K562 (cell line): Measurements from ENCODE around the gene NRXN3. TPM values are rescaled to one million over a fixed set of nuclear protein-coding genes. Genes with fewer than 3 reads are reported as not detected.

Experiments used
- ATAC-seq: fragments of 200-7000 bp; cut with Tn5 transposase; 3 replicates; pipeline ENCODE4 v1.9.1; 2020; ENCODE audit warnings: moderate library complexity
- BruUV-seq: library from RNA; stranded (reverse); fragments of 400-500 nt; replicated peaks from 2 replicates; lab custom pipeline; 2021; lab: Mats Ljungman, UMichigan
- CTCF ChIA-PET: fragments of 300-600 bp; formaldehyde crosslinking; extraction: SDS; loops from one replicate; lab custom pipeline; 2021; ENCODE audit warnings: low intra/inter-chr PET ratio; lab: Yijun Ruan, JAX
- POLR2A ChIA-PET: fragments of 300-600, 350-650 bp; sonication (Branson Sonifier 250); formaldehyde crosslinking; extraction: SDS; loops from one replicate; lab custom pipeline; 2021; ENCODE audit warnings: antibody characterized with exemption, inconsistent platforms; lab: Yijun Ruan, JAX
- DNase-seq, 4 experiments: peaks; one replicate each; pipeline versions ENCODE4 v3.0.0 to v3.0.0-alpha.2; 2011 to 2018; ENCODE audit warnings: low spot score in 3 of 4, mixed read lengths in 3 of 4; ENCODE audit errors: extremely low read depth in 1 of 4
- FAIRE-seq: peaks from 2 replicates; lab custom pipeline; 2011; peaks lifted over from hg19 to GRCh38; lab: Jason Lieb, UNC
- H2AFZ ChIP-seq: 2 replicates; pipeline ENCODE4 v1.6.0; 2011; ENCODE audit warnings: low read depth, low read length, control low read depth, inconsistent platforms
- H3K27ac ChIP-seq: fragments of 200-600 bp; 3 replicates; pipeline ENCODE4 v1.8.0; 2011; ENCODE audit warnings: low read depth, mild to moderate bottlenecking, control low read depth, inconsistent platforms, low read length, moderate library complexity, mixed read lengths; ENCODE audit errors: extremely low read depth
- H3K27me3 ChIP-seq, 2 experiments: fragments of 300-600 bp in 1 of 2; 2 replicates in 1 of 2; 3 replicates in 1 of 2; pipeline versions ENCODE4 v1.6.0 to v1.8.0; 2011; ENCODE audit warnings: inconsistent platforms in 2 of 2, low read length in 2 of 2, mild to moderate bottlenecking in 1 of 2, mixed read lengths in 1 of 2, moderate library complexity in 1 of 2; ENCODE audit not compliant: control insufficient read depth in 2 of 2, insufficient read depth in 2 of 2
- H3K36me3 ChIP-seq: fragments of 300-600 bp; 3 replicates; pipeline ENCODE4 v1.8.0; 2011; ENCODE audit warnings: mild to moderate bottlenecking, low read length, inconsistent platforms; ENCODE audit not compliant: control insufficient read depth, insufficient read depth
- H3K4me1 ChIP-seq, 2 experiments: fragments of 200-600 bp in 1 of 2; replicated peaks in 1 of 2; 2 replicates in 1 of 2; 3 replicates in 1 of 2; pipeline versions ENCODE4 v1.5.1 to v1.8.0; 2011; ENCODE audit warnings: inconsistent platforms in 2 of 2, low read length in 2 of 2, mild to moderate bottlenecking in 1 of 2, mixed read lengths in 1 of 2, moderate library complexity in 1 of 2; ENCODE audit not compliant: control insufficient read depth in 2 of 2, insufficient read depth in 2 of 2
- H3K4me2 ChIP-seq: 2 replicates; pipeline ENCODE4 v1.6.1; 2011; ENCODE audit warnings: low read length, control low read depth, inconsistent platforms, mixed read lengths; ENCODE audit not compliant: insufficient read depth
- H3K4me3 ChIP-seq: fragments of 200-600 bp; sonication (generic), shearing (Covaris generic); 2 replicates; pipeline ENCODE4 v1.5.1; 2016; ENCODE audit warnings: control low read depth, inconsistent platforms
- H3K79me2 ChIP-seq: fragments of 200-600 bp; 3 replicates; pipeline ENCODE4 v1.8.0; 2011; ENCODE audit warnings: low read length, inconsistent platforms; ENCODE audit not compliant: control insufficient read depth, insufficient read depth
- H3K9ac ChIP-seq, 2 experiments: 2 replicates each; pipeline versions ENCODE4 v1.6.0 to v1.6.1; 2011; ENCODE audit warnings: low read depth in 2 of 2, low read length in 2 of 2, control low read depth in 1 of 2, inconsistent platforms in 1 of 2, mild to moderate bottlenecking in 1 of 2, mixed read lengths in 1 of 2; ENCODE audit not compliant: insufficient read depth in 1 of 2
- H3K9me1 ChIP-seq: one replicate; pipeline ENCODE4 v1.6.0; 2011; ENCODE audit warnings: inconsistent platforms, mild to moderate bottlenecking, low read length, moderate library complexity; ENCODE audit not compliant: control insufficient read depth, insufficient read depth
- H3K9me3 ChIP-seq: replicated peaks from 2 replicates; pipeline ENCODE4 v1.5.1; 2011; ENCODE audit warnings: low read depth, low read length, inconsistent platforms; ENCODE audit not compliant: control insufficient read depth, insufficient read depth
- H4K20me1 ChIP-seq: replicated peaks from 2 replicates; pipeline ENCODE4 v1.6.1; 2011; ENCODE audit warnings: low read length, inconsistent platforms, mixed read lengths; ENCODE audit not compliant: control insufficient read depth, insufficient read depth
- CHD1 ChIP-seq: fragments of 200-600 bp; sonication (generic); IDR thresholded peaks from one replicate; pipeline ENCODE4 v1.6.1; 2012; ENCODE audit warnings: mild to moderate bottlenecking, moderate library complexity, low read length, inconsistent platforms
- CREBBP ChIP-seq: IDR thresholded peaks from one replicate; pipeline ENCODE4 v1.6.1; 2012; ENCODE audit warnings: low read depth, mild to moderate bottlenecking, control low read depth, inconsistent platforms, low read length
- DPF2 ChIP-seq: fragments of 450-650 bp; IDR thresholded peaks from 2 replicates; pipeline ENCODE4 v1.6.1; 2016
- HDAC1 ChIP-seq, 2 experiments: fragments of 450-650 bp; IDR thresholded peaks; 2 replicates each; pipeline ENCODE4 v1.6.1; 2016 to 2017; ENCODE audit warnings: inconsistent platforms in 1 of 2, mild to moderate bottlenecking in 1 of 2, moderate library complexity in 1 of 2
- KHSRP ChIP-seq: fragments of 450-650 bp; IDR thresholded peaks from 2 replicates; pipeline ENCODE4 v1.6.1; 2017
- MAFG ChIP-seq: fragments of 450-650 bp; conservative IDR thresholded peaks from 2 replicates; pipeline ENCODE4 v1.6.1; 2016; ENCODE audit warnings: missing genetic modification characterization, missing compliant biosample characterization
- NCOA4 ChIP-seq: fragments of 450-650 bp; IDR thresholded peaks from 2 replicates; pipeline ENCODE4 v1.6.1; 2018; ENCODE audit warnings: mild to moderate bottlenecking; ENCODE audit not compliant: partially characterized antibody
- NFE2 ChIP-seq: IDR thresholded peaks from 2 replicates; pipeline ENCODE4 v1.6.1; 2014; ENCODE audit warnings: antibody characterized with exemption, low read depth
- NFXL1 ChIP-seq: fragments of 450-650 bp; formaldehyde crosslinking; IDR thresholded peaks from 2 replicates; pipeline ENCODE4 v1.4.0; 2021; ENCODE audit warnings: mild to moderate bottlenecking
- RB1 ChIP-seq: fragments of 450-650 bp; IDR thresholded peaks from 2 replicates; pipeline ENCODE4 v1.6.1; 2017; ENCODE audit warnings: low read depth, mild to moderate bottlenecking
- SMARCA4 ChIP-seq: fragments of 450-650 bp; IDR thresholded peaks from 2 replicates; pipeline ENCODE4 v1.6.1; 2016
- SMARCC2 ChIP-seq: fragments of 450-650 bp; IDR thresholded peaks from 2 replicates; pipeline ENCODE4 v1.6.1; 2017; ENCODE audit warnings: antibody characterized with exemption, moderate library complexity, mild to moderate bottlenecking, low read depth
- TAF7 ChIP-seq: fragments of 450-650 bp; IDR thresholded peaks from 2 replicates; pipeline ENCODE4 v1.6.1; 2016; ENCODE audit warnings: missing genetic modification characterization, missing compliant biosample characterization
- ZC3H11A ChIP-seq: IDR thresholded peaks from 2 replicates; pipeline ENCODE4 v1.6.1; 2012; ENCODE audit warnings: low read depth, low read length, improper control_type of control experiment
- ZC3H4 ChIP-seq: sonication (generic); formaldehyde crosslinking; IDR thresholded peaks from 2 replicates; pipeline ENCODE4 v1.9.0; 2021; ENCODE audit warnings: missing genetic modification reagents, borderline replicate concordance
- ZNF274 ChIP-seq: IDR thresholded peaks from 2 replicates; pipeline ENCODE4 v1.6.1; 2011; ENCODE audit warnings: low read depth, mild to moderate bottlenecking, low read length, moderate library complexity, borderline replicate concordance
- WGBS: fragments of 100-300 bp; shearing (Covaris generic); methylation state at CpG from one replicate; pipeline ENCODE4 v1.1.6; 2016; ENCODE audit warnings: low coverage, mixed read lengths; ENCODE audit not compliant: insufficient coverage; ENCODE audit errors: missing lambda C conversion rate; 5-methylcytosine and 5-hydroxymethylcytosine counted together
- in situ Hi-C: fragments of 300-500 bp; cut with MboI; formaldehyde crosslinking; loops from 4 replicates; pipeline ENCODE4 v1.15.0; 2018; ENCODE audit warnings: inconsistent platforms, mixed read lengths
- intact Hi-C: fragments of 100-400 bp; cut with micrococcal nuclease; formaldehyde crosslinking; loops from 2 replicates; pipeline ENCODE4 v1.14.2; 2022
- polyA plus RNA-seq, 8 experiments: library from polyadenylated mRNA; depleted of rRNA in 4 of 8; stranded (reverse) in 5 of 8; unstranded in 3 of 8; fragments of >200 nt; fragmentation: Nextera tagmentation in 2 of 8; fragmentation: Illumina TruSeq in 1 of 8; extraction: Ambion mirVana in 2 of 8; extraction: Trizol in 1 of 8; gene quantifications; 2 replicates each; pipeline versions ENCODE4 v1.2.1 to v1.2.3, GENCODE V29; 2011 to 2014; ENCODE audit warnings: inconsistent platforms in 1 of 8, missing spikeins in 1 of 8
- total RNA-seq, 7 experiments: library from RNA; depleted of rRNA in 6 of 7; stranded (reverse); fragments of >200 nt in 6 of 7; fragmentation: Illumina TruSeq in 2 of 7; extraction: Trizol in 2 of 7; gene quantifications; 2 replicates each; pipeline versions ENCODE4 v1.2.1 to v1.2.3, GENCODE V29; 2011 to 2021; ENCODE audit warnings: low replicate concordance in 1 of 7
- TF ChIP-seq, protein P1 (sequence below), 3 experiments: IDR thresholded peaks in 2 of 3; conservative IDR thresholded peaks in 1 of 3; 2 replicates each; pipeline ENCODE4 v1.5.1; 2011 to 2012; ENCODE audit warnings: low read length in 3 of 3, mild to moderate bottlenecking in 3 of 3, control low read depth in 2 of 3, improper control_type of control experiment in 1 of 3, inconsistent platforms in 1 of 3, low read depth in 1 of 3, mixed read lengths in 1 of 3, moderate library complexity in 1 of 3; ENCODE audit not compliant: insufficient read depth in 2 of 3
- TF ChIP-seq, protein P2 (sequence below): fragments of 250-450 bp; sonication (Bioruptor Pico); IDR thresholded peaks from 2 replicates; pipeline ENCODE4 v1.8.0; 2021; ENCODE audit warnings: mild to moderate bottlenecking, moderate library complexity
- TF ChIP-seq, protein P3 (sequence below): fragments of 250-450 bp; sonication (Bioruptor Pico); IDR thresholded peaks from 2 replicates; pipeline ENCODE4 v1.6.1; 2021; ENCODE audit warnings: mild to moderate bottlenecking
- TF ChIP-seq, protein P4 (sequence below): fragments of 450-650 bp; formaldehyde crosslinking; IDR thresholded peaks from 2 replicates; pipeline ENCODE4 v1.4.0; 2020; ENCODE audit warnings: mild to moderate bottlenecking, moderate library complexity

NRXN3 gene
- total and polyA plus RNA-seq, 9 of the 15 experiments (the other 6 are each of a cell fraction or from before 2014, with no cell fraction given) = 0.09 TPM; not detected in 8

DNA sequence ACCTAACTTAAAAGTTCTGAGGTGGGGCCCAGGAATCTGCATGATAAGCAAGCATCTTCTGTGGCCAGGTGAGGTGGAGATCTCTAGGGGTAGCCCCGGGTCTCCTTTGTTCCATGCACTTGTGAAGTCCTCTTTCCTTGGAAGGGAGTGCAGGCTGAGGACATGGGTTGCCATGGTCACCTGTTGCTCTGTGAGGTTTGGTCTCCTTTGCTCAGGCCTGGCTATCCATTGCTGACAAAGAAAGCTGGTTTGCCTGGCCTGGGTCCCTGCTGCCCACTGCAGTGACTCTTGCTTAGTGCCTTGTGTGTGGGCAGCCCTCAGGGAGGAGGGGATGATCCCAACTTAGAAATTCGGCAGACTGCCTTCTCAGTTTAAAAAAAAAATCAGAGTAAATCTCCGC lies 11.1 kb downstream of the NRXN3 start:
- ChIA-PET CTCF (no interaction called here), POLR2A (interaction anchor here (1.7 kb wide), 1 partner anchor 11 kb away, joined by 5 read pairs; no protein-coding TSS in a partner anchor)
- no peaks in the 10 kb centered on the region for H4K20me1 ChIP-seq
- no peaks in the 10 kb centered on the region for H3K9me3 ChIP-seq
- ATAC-seq (no peak), DNase-seq (no peak), FAIRE-seq (no peak)
- H2AFZ ChIP-seq = no peak overlapping the region
- intact Hi-C loops = no loop called here
- H3K36me3 ChIP-seq = no peaks in the 10 kb centered on the region
- H3K4me1 ChIP-seq = no peaks in the 10 kb centered on the region
- no TSS peak for BruUV-seq
- H3K9ac ChIP-seq = no peak overlapping the region
- H3K9me1 ChIP-seq = no peaks in the 10 kb centered on the region
- H3K4me2 ChIP-seq = no peak overlapping the region
- H3K79me2 ChIP-seq = no peaks in the 10 kb centered on the region
- 0% methylated on average over 3 of the region's 3 CpGs for WGBS
- in situ Hi-C loops = no loop called here
- no peaks in the 10 kb centered on the region; a peak in 1 of 5 replicates for H3K27me3 ChIP-seq
- no peak for TF ChIP-seq KHSRP
- TF ChIP-seq HDAC1 (IDR thresholded peaks at IDR 0.05) = no peak
- TF ChIP-seq NFXL1 (CRISPR knock-in tag) = no peak
- TF ChIP-seq NFE2 = no peak
- TF ChIP-seq ZC3H4 = no peak
- no peak for TF ChIP-seq ZC3H11A
- no peak for TF ChIP-seq RB1
- TF ChIP-seq ZNF274 = no peak
- no peak for TF ChIP-seq TAF7 (tag)
- TF ChIP-seq MAFG (tag) = no peak
- TF ChIP-seq, protein P1, sequence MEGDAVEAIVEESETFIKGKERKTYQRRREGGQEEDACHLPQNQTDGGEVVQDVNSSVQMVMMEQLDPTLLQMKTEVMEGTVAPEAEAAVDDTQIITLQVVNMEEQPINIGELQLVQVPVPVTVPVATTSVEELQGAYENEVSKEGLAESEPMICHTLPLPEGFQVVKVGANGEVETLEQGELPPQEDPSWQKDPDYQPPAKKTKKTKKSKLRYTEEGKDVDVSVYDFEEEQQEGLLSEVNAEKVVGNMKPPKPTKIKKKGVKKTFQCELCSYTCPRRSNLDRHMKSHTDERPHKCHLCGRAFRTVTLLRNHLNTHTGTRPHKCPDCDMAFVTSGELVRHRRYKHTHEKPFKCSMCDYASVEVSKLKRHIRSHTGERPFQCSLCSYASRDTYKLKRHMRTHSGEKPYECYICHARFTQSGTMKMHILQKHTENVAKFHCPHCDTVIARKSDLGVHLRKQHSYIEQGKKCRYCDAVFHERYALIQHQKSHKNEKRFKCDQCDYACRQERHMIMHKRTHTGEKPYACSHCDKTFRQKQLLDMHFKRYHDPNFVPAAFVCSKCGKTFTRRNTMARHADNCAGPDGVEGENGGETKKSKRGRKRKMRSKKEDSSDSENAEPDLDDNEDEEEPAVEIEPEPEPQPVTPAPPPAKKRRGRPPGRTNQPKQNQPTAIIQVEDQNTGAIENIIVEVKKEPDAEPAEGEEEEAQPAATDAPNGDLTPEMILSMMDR (IDR thresholded peaks at IDR 0.05 in 2 of 3, conservative IDR thresholded peaks at IDR 0.05 in 1 of 3; ENCODE audit: insufficient read depth in 2 of 3, low read depth in 1 of 3, low read length in 3 of 3) = no peak
- no peak for TF ChIP-seq DPF2
- TF ChIP-seq, protein P2, sequence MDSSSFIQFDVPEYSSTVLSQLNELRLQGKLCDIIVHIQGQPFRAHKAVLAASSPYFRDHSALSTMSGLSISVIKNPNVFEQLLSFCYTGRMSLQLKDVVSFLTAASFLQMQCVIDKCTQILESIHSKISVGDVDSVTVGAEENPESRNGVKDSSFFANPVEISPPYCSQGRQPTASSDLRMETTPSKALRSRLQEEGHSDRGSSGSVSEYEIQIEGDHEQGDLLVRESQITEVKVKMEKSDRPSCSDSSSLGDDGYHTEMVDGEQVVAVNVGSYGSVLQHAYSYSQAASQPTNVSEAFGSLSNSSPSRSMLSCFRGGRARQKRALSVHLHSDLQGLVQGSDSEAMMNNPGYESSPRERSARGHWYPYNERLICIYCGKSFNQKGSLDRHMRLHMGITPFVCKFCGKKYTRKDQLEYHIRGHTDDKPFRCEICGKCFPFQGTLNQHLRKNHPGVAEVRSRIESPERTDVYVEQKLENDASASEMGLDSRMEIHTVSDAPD (CRISPR knock-in tag) = no peak
- TF ChIP-seq SMARCA4 = no peak
- TF ChIP-seq, protein P3, sequence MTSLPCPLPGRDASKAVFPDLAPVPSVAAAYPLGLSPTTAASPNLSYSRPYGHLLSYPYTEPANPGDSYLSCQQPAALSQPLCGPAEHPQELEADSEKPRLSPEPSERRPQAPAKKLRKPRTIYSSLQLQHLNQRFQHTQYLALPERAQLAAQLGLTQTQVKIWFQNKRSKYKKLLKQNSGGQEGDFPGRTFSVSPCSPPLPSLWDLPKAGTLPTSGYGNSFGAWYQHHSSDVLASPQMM (CRISPR knock-in tag) = no peak
- TF ChIP-seq NCOA4 = no peak
- TF ChIP-seq CREBBP = no peak
- no peak for TF ChIP-seq SMARCC2
- TF ChIP-seq, protein P4, sequence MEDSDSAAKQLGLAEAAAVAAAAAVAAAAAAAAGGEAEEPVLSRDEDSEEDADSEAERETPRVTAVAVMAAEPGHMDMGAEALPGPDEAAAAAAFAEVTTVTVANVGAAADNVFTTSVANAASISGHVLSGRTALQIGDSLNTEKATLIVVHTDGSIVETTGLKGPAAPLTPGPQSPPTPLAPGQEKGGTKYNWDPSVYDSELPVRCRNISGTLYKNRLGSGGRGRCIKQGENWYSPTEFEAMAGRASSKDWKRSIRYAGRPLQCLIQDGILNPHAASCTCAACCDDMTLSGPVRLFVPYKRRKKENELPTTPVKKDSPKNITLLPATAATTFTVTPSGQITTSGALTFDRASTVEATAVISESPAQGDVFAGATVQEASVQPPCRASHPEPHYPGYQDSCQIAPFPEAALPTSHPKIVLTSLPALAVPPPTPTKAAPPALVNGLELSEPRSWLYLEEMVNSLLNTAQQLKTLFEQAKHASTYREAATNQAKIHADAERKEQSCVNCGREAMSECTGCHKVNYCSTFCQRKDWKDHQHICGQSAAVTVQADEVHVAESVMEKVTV (CRISPR knock-in tag) = no peak
- no peak for TF ChIP-seq CHD1
- H3K27ac ChIP-seq = no peak overlapping the region
- no peak overlapping the region for H3K4me3 ChIP-seq
